Gastroesophageal sphincter (tissue), 3 donors: ENCODE data around the gene MAOA.

Experiments used
- CTCF ChIP-seq, 4 experiments: fragments of 200-600 bp in 2 of 4; fragments of 450-650 bp in 2 of 4; sonication (generic) in 1 of 4; IDR thresholded peaks; one replicate each; pipeline ENCODE4 v1.5.1; 2017 to 2019; ENCODE audit warnings: antibody characterized with exemption in 4 of 4, mild to moderate bottlenecking in 2 of 4, moderate library complexity in 2 of 4
- EP300 ChIP-seq: sonication (generic); formaldehyde crosslinking; IDR thresholded peaks from one replicate; pipeline ENCODE4 v1.6.1; 2017; ENCODE audit warnings: antibody characterized with exemption, mild to moderate bottlenecking
- POLR2A ChIP-seq, 2 donors: fragments of 450-650 bp; IDR thresholded peaks; one replicate each; pipeline ENCODE4 v1.6.1; 2017; ENCODE audit warnings: antibody characterized with exemption in 2 of 2, mild to moderate bottlenecking in 2 of 2, moderate library complexity in 1 of 2

GRCh38 chrX:43728966-43729365 lies 72.9 kb downstream of the MAOA start:
- no peak for TF ChIP-seq POLR2A (IDR thresholded peaks at IDR 0.05)
- TF ChIP-seq EP300, result no peak
- TF ChIP-seq CTCF (IDR thresholded peaks at IDR 0.05), result no peak
